Adipocyte (in vitro differentiated cells): Measurements from ENCODE around the gene SLC23A2.
"Not testable (repeated sequence)": the region's sequence is repeated elsewhere in the genome, so short reads cannot be mapped to it uniquely, and the experiment has no call there.

Experiments used
- DNase-seq: peaks from one replicate; pipeline ENCODE4 v3.0.0-alpha.2; 2015; ENCODE audit warnings: low read depth
- H3K27me3 ChIP-seq: replicated peaks from 2 replicates; pipeline ENCODE4 v1.7.0; 2013; ENCODE audit warnings: mild to moderate bottlenecking, low read length, moderate library complexity; ENCODE audit not compliant: control insufficient read depth, insufficient read depth
- H3K36me3 ChIP-seq: 2 replicates; pipeline ENCODE4 v1.7.0; 2013; ENCODE audit warnings: low read length, mild to moderate bottlenecking, moderate library complexity; ENCODE audit not compliant: control insufficient read depth, insufficient read depth, severe bottlenecking
- H3K4me1 ChIP-seq: 2 replicates; pipeline ENCODE4 v1.7.0; 2013; ENCODE audit warnings: mild to moderate bottlenecking, low read length, moderate library complexity; ENCODE audit not compliant: control insufficient read depth, insufficient read depth
- H3K4me3 ChIP-seq: 2 replicates; pipeline ENCODE4 v1.7.0; 2013; ENCODE audit warnings: mild to moderate bottlenecking, low read length, moderate library complexity
- H3K9ac ChIP-seq: 2 replicates; pipeline ENCODE4 v1.7.0; 2013; ENCODE audit warnings: mild to moderate bottlenecking, low read length, moderate library complexity
- H3K9me3 ChIP-seq: 2 replicates; pipeline ENCODE4 v1.7.0; 2013; ENCODE audit warnings: mild to moderate bottlenecking, low read length, moderate library complexity; ENCODE audit not compliant: control insufficient read depth

The SLC23A2 gene

DNA sequence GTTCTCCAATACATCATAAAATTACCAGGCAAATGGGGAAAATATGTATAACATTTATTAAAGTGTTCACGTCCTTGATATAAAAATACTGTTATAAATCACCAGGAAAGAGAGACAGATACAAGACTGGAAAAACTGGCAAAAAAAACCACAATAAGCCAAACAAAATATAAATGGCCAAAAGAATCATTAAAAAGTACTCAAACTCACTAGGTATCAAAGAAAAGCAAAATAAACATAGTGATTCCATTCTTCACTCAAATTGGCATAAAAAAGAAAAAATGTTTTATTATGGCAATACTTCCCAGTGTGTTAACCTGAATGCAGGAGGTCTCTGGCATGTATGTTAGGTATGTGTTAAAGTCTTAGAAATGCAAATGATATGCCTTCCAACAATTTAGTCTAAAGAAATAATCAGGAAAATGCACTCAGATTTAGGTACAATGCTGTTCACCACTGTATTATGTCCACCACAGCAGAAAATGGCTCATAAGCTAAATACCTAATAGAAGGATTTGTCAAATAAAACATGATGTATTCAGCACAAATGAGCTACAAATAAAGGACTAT, 21.4 kb downstream of the SLC23A2 start:
- Histone ChIP-seq H3K27me3 (no peaks in the 10 kb centered on the region), H3K4me1 (no peaks in the 10 kb centered on the region), H3K9ac (no peak overlapping the region), H3K9me3 (no peaks in the 10 kb centered on the region), H3K4me3 (no peak overlapping the region), H3K36me3 (no peaks in the 10 kb centered on the region)
- no peak for DNase-seq

DNA sequence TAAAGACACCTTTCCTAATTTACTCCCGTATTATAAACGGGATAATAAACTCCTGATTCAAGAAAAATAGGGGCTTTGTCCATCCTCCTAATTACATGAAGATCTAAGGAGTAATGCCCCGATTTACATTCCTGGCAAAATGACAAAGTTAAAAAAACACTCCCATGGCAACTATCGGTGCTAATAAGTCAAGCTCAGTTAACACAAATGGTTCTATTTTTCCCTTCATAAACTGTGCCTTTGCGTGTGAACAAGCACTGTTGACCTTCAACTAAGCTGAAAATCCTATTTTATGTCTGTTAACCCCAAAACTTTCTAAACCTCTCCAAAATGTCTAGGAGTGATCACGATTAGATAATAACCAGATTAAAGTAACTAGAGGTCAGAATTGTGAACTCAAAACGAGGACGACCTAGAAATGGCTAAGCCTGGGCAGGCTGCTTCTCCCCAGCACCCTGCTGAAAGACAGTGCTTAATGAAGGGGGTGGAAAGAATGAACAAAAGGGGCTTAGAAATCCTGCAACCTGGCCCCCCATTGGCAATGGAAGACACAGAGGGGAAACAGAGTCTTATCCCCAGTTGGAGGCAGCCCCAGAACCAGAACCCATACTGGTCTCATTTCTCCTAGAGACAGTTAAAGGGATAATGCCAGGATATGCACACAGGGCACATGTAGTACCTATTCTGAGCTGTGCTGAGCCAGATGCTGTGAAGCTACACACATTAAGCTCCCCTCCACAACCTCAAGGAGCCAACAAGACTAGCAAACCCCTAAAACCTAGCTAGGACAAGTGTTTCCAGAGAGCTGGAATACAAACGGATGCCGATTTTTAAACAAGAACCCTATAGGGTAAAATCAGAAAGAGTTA, 23.0 kb downstream of the SLC23A2 start:
- no peak overlapping the region for H3K4me3 ChIP-seq
- no peaks in the 10 kb centered on the region for H3K36me3 ChIP-seq
- H3K27me3 ChIP-seq, result no peaks in the 10 kb centered on the region
- peaks cover 8% of the 10 kb centered on the region for H3K4me1 ChIP-seq
- no peaks in the 10 kb centered on the region for H3K9me3 ChIP-seq
- no peak for DNase-seq
- H3K9ac ChIP-seq, result no peak overlapping the region

- H3K9ac ChIP-seq, H3K27me3 ChIP-seq, H3K36me3 ChIP-seq, H3K4me3 ChIP-seq, H3K9me3 ChIP-seq, DNase-seq: not testable (repeated sequence)
- H3K4me1 ChIP-seq, result peaks cover 22% of the 10 kb centered on the region
Observed at GRCh38 chr20:4976014-4976413, 25.3 kb downstream of the SLC23A2 start.

DNA sequence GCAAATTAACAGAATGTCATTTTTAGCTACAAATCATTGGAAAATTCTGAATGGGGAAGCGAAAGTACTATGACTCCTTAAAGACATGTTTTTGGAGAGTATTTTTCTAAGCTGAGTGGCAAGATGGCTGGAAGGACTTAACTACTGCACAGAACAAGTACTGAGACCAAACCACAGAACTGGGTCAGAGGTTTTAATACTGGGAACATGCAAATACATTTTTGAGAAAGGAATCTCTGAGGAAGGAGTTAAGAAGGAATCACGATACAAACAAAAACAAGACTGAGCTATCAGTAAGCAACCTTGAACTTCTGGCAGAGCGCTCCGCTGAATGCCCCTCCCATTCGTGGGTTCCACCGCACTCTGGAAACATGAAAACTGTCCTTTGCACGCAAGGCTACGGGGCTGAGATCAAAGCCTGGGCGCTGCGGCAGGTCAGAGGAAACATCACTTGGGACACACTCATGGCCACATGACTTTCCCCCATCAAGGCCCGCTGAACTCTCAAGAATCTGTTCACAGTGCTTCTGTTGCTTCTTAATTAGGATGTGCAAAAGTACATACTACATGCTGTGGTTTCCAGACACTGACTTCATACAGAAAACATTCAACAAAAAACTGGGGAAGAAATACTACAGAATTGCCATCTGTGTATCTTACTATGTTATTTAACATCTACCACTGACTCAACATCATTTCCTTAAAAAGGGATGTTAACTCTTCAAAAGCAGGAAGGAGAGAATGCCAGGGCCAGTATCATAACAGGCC, 27.8 kb downstream of the SLC23A2 start:
- Histone ChIP-seq H3K9ac (peak overlapping the region; percentile 74), H3K27me3 (no peaks in the 10 kb centered on the region), H3K4me3 (peak overlapping the region; percentile 75), H3K9me3 (no peaks in the 10 kb centered on the region), H3K36me3 (peaks cover 9% of the 10 kb centered on the region), H3K4me1 (peaks cover 22% of the 10 kb centered on the region)
- peak; percentile 82 for DNase-seq

- Histone ChIP-seq H3K36me3 (peaks cover 13% of the 10 kb centered on the region), H3K27me3 (no peaks in the 10 kb centered on the region), H3K9ac (peak overlapping the region; percentile 74), H3K4me3 (peak overlapping the region; percentile 75), H3K4me1 (peaks cover 22% of the 10 kb centered on the region), H3K9me3 (no peaks in the 10 kb centered on the region)
- no peak for DNase-seq
Observed at GRCh38 chr20:4972506-4973251, 28.6 kb downstream of the SLC23A2 start.

GRCh38 chr20:4971064-4971463, 30.2 kb downstream of the SLC23A2 start:
- no peak for DNase-seq
- Histone ChIP-seq H3K4me1 (peaks cover 22% of the 10 kb centered on the region), H3K9me3 (no peaks in the 10 kb centered on the region), H3K36me3 (peaks cover 13% of the 10 kb centered on the region), H3K9ac (no peak overlapping the region), H3K4me3 (no peak overlapping the region), H3K27me3 (no peaks in the 10 kb centered on the region)

- H3K4me1 ChIP-seq, result peaks cover 10% of the 10 kb centered on the region
- no peak overlapping the region for H3K4me3 ChIP-seq
- DNase-seq, result no peak
- peaks cover 13% of the 10 kb centered on the region for H3K36me3 ChIP-seq
- no peaks in the 10 kb centered on the region for H3K9me3 ChIP-seq
- no peaks in the 10 kb centered on the region for H3K27me3 ChIP-seq
- no peak overlapping the region for H3K9ac ChIP-seq
Observed at GRCh38 chr20:4967752-4968477, 33.4 kb downstream of the SLC23A2 start.

DNA sequence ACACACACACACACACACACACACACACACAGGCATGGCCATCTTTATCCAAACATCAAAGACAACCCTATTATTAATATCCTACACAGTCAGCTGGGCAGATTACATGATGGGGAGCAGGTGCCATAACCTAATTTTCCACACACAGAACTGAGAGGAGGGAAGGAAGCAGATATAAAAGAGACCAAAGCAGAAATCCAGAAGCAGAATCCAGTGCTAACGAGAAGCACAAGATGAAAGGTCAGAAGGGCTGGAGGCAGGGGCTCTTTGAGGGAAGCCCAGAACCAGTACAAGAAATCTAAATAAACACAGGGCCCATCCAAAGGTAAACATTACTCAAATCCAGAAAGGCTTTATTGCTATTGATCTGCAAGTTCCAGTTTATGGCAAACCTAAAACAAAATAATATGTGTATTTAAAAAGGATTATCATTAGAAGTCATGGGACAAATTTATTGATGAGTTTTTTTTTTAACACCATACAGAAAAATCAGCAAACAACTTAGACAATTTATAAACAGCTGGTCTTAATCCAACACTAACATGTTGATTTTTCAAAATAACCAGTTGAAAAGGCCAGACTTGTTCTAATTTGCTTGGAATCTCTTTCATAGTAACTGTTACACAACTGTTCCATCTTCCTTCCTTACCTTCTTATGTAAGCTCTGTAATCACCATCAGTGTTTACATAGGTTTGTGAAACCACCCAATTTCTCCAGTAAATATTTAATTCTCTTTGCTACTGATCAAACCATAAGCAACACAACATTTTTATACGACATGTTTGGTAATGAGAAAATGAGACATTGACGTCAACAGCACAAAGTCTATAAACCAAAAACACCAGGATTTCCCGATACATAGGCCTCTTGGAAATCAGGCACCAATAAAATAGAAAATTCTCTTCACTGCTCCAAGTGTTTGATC, 34.2 kb downstream of the SLC23A2 start:
- peak; percentile 31 for DNase-seq
- Histone ChIP-seq H3K36me3 (peaks cover 13% of the 10 kb centered on the region), H3K4me1 (peaks cover 2% of the 10 kb centered on the region), H3K4me3 (no peak overlapping the region), H3K9ac (no peak overlapping the region), H3K9me3 (no peaks in the 10 kb centered on the region), H3K27me3 (no peaks in the 10 kb centered on the region)

DNA sequence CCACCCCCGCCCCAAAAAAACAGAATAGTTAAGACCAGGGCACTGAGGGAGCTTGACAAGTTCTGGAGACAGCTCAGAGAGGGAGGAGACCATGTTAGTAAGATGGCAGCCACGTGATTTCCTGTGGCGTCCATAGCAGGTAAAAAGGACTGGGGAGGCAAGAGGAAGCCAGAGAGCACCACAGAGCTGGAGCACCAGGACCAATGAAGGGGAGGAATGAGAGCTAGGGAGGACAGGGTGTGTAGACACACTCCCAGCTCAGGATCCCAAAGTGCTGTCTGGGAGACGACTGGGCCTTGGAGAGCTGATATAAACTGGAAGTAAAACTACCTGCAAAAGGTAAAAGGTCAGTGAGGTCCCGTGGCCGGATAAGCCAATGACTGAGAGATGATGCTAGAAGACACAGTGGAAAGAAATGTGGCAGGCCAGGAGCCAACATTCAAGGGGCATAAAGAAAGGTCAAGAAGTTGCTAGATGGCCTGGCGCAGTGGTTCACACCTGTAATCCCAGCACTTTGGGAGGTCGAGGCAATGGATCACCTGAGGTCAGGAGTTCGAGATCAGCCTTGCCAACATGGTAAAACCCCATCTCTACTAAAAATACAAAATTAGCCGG, 39.0 kb downstream of the SLC23A2 start:
- DNase-seq, result no peak
- H3K36me3 ChIP-seq, result no peaks in the 10 kb centered on the region
- peaks cover 17% of the 10 kb centered on the region for H3K4me1 ChIP-seq
- H3K9ac ChIP-seq, result no peak overlapping the region
- H3K9me3 ChIP-seq, result no peaks in the 10 kb centered on the region
- no peak overlapping the region for H3K4me3 ChIP-seq
- no peaks in the 10 kb centered on the region for H3K27me3 ChIP-seq
